Stimulated activated CD4-positive, alpha-beta T cell treated with anti-CD3 and anti-CD28 coated beads, Interleukin-2, amount 100 ng/mL, for 4 hours (primary cell): ENCODE results near the gene PIGP.
"Not testable (repeated sequence)": the region's sequence is repeated elsewhere in the genome, so short reads cannot be mapped to it uniquely, and the experiment has no call there.

Source experiments
- DNase-seq: peaks from one replicate; pipeline ENCODE4 v3.0.0-alpha.2; 2020; ENCODE audit warnings: low read depth

PIGP gene

GRCh38 chr21:37076087-37076850 is 3.4 kb upstream of the PIGP start:
- DNase-seq: no peak

- no peak for DNase-seq
These were observed 2.4 kb upstream of the PIGP start for GRCh38 chr21:37075214-37075770.

GRCh38 chr21:37074546-37074945 is 1.7 kb upstream of the PIGP start:
- no peak for DNase-seq

GRCh38 chr21:37074197-37074510 is 1.3 kb upstream of the PIGP start:
- no peak for DNase-seq

- peak; percentile 34 for DNase-seq
These were observed 736 bp upstream of the PIGP start for GRCh38 chr21:37073417-37074196.

GRCh38 chr21:37072274-37072987 is 440 bp downstream of the PIGP start:
- peak; percentile 61 for DNase-seq

GRCh38 chr21:37071561-37072273 is 1.2 kb downstream of the PIGP start:
- DNase-seq: no peak

- no peak for DNase-seq
These were observed 7.2 kb downstream of the PIGP start for GRCh38 chr21:37065561-37066177.

- DNase-seq: no peak
These were observed 8.0 kb downstream of the PIGP start for GRCh38 chr21:37064841-37065240.

- DNase-seq: no peak
These were observed 9.4 kb downstream of the PIGP start for GRCh38 chr21:37063433-37063832.

GRCh38 chr21:37062593-37062935 is 10.3 kb downstream of the PIGP start:
- no peak for DNase-seq

GRCh38 chr21:37061926-37062592 is 10.8 kb downstream of the PIGP start:
- no peak for DNase-seq

GRCh38 chr21:37060296-37060695 is 12.6 kb downstream of the PIGP start:
- DNase-seq: no peak

GRCh38 chr21:37059181-37059580 is 13.7 kb downstream of the PIGP start:
- no peak for DNase-seq

- no peak for DNase-seq
These were observed 14.6 kb downstream of the PIGP start for GRCh38 chr21:37058261-37058660.

GRCh38 chr21:37057614-37058013 is 15.3 kb downstream of the PIGP start:
- DNase-seq: no peak

GRCh38 chr21:37055271-37055855 is 17.5 kb downstream of the PIGP start:
- no peak for DNase-seq

GRCh38 chr21:37049741-37050140 is 23.1 kb downstream of the PIGP start:
- DNase-seq: not testable (repeated sequence)

GRCh38 chr21:37047079-37047478 is 25.8 kb downstream of the PIGP start:
- DNase-seq: no peak

GRCh38 chr21:37045556-37045955 is 27.3 kb downstream of the PIGP start:
- no peak for DNase-seq

- DNase-seq: no peak
These were observed 27.7 kb downstream of the PIGP start for GRCh38 chr21:37045149-37045548.
